ENCODE measurements around the gene KCNT2. TPM values are rescaled to one million over a fixed set of nuclear protein-coding genes. Genes with fewer than 3 reads are reported as not detected.
"Not testable (repeated sequence)": the region's sequence is repeated elsewhere in the genome, so short reads cannot be mapped to it uniquely, and the experiment has no call there.

The KCNT2 gene
- total RNA-seq, 2 experiments from 2014 or later, result not detected

GRCh38 chr1:196640976-196641375, 32.7 kb upstream of the KCNT2 start:
- Histone ChIP-seq H3K79me2 (ENCODE audit: insufficient read depth, low read depth, low read length) (no peaks in the 10 kb centered on the region), H3K36me3 (ENCODE audit: insufficient read depth, low read length) (no peaks in the 10 kb centered on the region), H4K20me1 (ENCODE audit: insufficient read depth, low read length) (no peaks in the 10 kb centered on the region), H3K4me2 (ENCODE audit: low read length) (no peak overlapping the region), H3K9me3 (ENCODE audit: low read length) (no peaks in the 10 kb centered on the region), H3K27ac (ENCODE audit: low read depth, low read length, poor library complexity, severe bottlenecking) (no peak overlapping the region), H3K4me3 (ENCODE audit: low read depth, low read length, poor library complexity, severe bottlenecking) (no peak overlapping the region), H2AFZ (ENCODE audit: low read length) (no peak overlapping the region), H3K4me1 (ENCODE audit: insufficient read depth, low read length, poor library complexity, severe bottlenecking) (no peaks in the 10 kb centered on the region), H3K9me2 (ENCODE audit: insufficient read depth, low read length) (no peaks in the 10 kb centered on the region)
- no peak for DNase-seq (ENCODE audit: low spot score)
- no peak for TF ChIP-seq EZH2phosphoT487 (IDR thresholded peaks at IDR 0.05; ENCODE audit: borderline replicate concordance, low read depth, low read length)
- TF ChIP-seq, protein P1, sequence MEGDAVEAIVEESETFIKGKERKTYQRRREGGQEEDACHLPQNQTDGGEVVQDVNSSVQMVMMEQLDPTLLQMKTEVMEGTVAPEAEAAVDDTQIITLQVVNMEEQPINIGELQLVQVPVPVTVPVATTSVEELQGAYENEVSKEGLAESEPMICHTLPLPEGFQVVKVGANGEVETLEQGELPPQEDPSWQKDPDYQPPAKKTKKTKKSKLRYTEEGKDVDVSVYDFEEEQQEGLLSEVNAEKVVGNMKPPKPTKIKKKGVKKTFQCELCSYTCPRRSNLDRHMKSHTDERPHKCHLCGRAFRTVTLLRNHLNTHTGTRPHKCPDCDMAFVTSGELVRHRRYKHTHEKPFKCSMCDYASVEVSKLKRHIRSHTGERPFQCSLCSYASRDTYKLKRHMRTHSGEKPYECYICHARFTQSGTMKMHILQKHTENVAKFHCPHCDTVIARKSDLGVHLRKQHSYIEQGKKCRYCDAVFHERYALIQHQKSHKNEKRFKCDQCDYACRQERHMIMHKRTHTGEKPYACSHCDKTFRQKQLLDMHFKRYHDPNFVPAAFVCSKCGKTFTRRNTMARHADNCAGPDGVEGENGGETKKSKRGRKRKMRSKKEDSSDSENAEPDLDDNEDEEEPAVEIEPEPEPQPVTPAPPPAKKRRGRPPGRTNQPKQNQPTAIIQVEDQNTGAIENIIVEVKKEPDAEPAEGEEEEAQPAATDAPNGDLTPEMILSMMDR (conservative IDR thresholded peaks at IDR 0.05; ENCODE audit: low read length), result no peak
- intact Hi-C loops (cut with micrococcal nuclease; ENCODE audit: unreplicated experiment), result no loop called here
- ChIA-PET POLR2A (interaction anchor here (0.6 to 0.7 kb wide), 2 partner anchors 70 to 1029 kb away, joined by 3 read pairs; no protein-coding TSS in a partner anchor), CTCF (ENCODE audit: unreplicated experiment) (no interaction called here)
- no TSS peak for BruUV-seq (replicated peaks)

DNA sequence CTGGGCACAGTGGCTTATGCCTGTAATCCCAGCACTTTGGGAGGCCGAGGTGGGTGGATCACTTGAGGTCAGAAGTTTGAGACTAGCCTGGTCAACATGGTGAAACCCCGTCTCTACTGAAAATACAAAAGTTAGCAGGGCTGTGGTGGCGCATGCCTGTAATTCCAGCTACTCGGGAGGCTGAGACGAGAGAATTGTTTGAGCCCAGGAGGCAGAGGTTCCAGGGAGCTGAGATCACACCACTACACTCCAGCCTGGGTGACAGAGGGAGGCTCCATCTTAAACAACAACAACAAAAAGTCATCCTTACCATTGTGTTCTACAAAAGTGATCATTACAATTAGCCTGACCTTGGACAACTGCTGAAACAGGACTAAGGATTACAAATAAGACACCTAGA, 31.1 kb upstream of the KCNT2 start:
- H3K9me2 ChIP-seq (ENCODE audit: insufficient read depth, low read length); CTCF ChIA-PET (ENCODE audit: unreplicated experiment): not testable (repeated sequence)

DNA sequence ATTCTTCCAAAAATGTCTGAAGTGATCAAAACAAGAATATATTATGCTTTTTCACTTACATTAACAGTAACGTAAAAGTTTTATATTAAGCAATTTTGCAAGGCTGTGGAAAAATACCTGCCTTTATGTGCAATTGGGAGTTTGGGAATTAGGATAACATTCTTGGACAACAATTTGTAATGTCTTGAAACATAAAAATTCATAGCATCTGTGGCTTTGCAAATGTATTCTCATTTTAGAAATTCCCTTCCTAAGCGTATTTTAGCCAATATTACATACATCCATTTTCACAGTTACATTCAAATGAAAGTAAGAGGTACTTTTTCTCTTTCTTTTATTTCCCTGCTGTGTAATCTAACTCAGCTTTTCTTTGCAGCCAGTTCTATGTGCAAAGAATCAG, 30.2 kb upstream of the KCNT2 start:
- ChIA-PET CTCF (ENCODE audit: unreplicated experiment) (no interaction called here), POLR2A (interaction anchor here (0.6 to 0.7 kb wide), 3 partner anchors 8 to 1608 kb away, joined by 3 to 4 read pairs (median 3); no protein-coding TSS in a partner anchor)
- Histone ChIP-seq H3K79me2 (ENCODE audit: insufficient read depth, low read depth, low read length) (no peaks in the 10 kb centered on the region), H3K9me2 (ENCODE audit: insufficient read depth, low read length) (no peaks in the 10 kb centered on the region), H3K4me3 (ENCODE audit: low read depth, low read length, poor library complexity, severe bottlenecking) (no peak overlapping the region), H2AFZ (ENCODE audit: low read length) (no peak overlapping the region), H3K4me1 (ENCODE audit: insufficient read depth, low read length, poor library complexity, severe bottlenecking) (no peaks in the 10 kb centered on the region), H3K36me3 (ENCODE audit: insufficient read depth, low read length) (no peaks in the 10 kb centered on the region), H4K20me1 (ENCODE audit: insufficient read depth, low read length) (no peaks in the 10 kb centered on the region), H3K27ac (ENCODE audit: low read depth, low read length, poor library complexity, severe bottlenecking) (no peak overlapping the region), H3K4me2 (ENCODE audit: low read length) (no peak overlapping the region), H3K9me3 (ENCODE audit: low read length) (no peaks in the 10 kb centered on the region)
- intact Hi-C loops (cut with micrococcal nuclease; ENCODE audit: unreplicated experiment), result no loop called here
- no peak for DNase-seq (ENCODE audit: low spot score)
- no peak for TF ChIP-seq EZH2phosphoT487 (IDR thresholded peaks at IDR 0.05; ENCODE audit: borderline replicate concordance, low read depth, low read length)
- TF ChIP-seq, protein P1 (conservative IDR thresholded peaks at IDR 0.05; ENCODE audit: low read length), result no peak
- BruUV-seq (replicated peaks), result no TSS peak

More for the DNA sequence above, 31.1 kb upstream of the KCNT2 start:
- DNase-seq (ENCODE audit: low spot score); intact Hi-C loops (cut with micrococcal nuclease; ENCODE audit: unreplicated experiment); H3K4me2 ChIP-seq (ENCODE audit: low read length); BruUV-seq (replicated peaks); H3K27ac ChIP-seq (ENCODE audit: low read depth, low read length, poor library complexity, severe bottlenecking); H3K4me1 ChIP-seq (ENCODE audit: insufficient read depth, low read length, poor library complexity, severe bottlenecking); H2AFZ ChIP-seq (ENCODE audit: low read length); POLR2A ChIA-PET; H3K9me3 ChIP-seq (ENCODE audit: low read length); H3K4me3 ChIP-seq (ENCODE audit: low read depth, low read length, poor library complexity, severe bottlenecking); H3K36me3 ChIP-seq (ENCODE audit: insufficient read depth, low read length); H3K79me2 ChIP-seq (ENCODE audit: insufficient read depth, low read depth, low read length); H4K20me1 ChIP-seq (ENCODE audit: insufficient read depth, low read length): not testable (repeated sequence)
